Endothelial cell of umbilical vein (primary cell): ENCODE results near the gene CTRB2. TPM values are rescaled to one million over a fixed set of nuclear protein-coding genes. Genes with fewer than 3 reads are reported as not detected.
"Not testable (repeated sequence)": the region's sequence is repeated elsewhere in the genome, so short reads cannot be mapped to it uniquely, and the experiment has no call there.

Experiments used
- BruUV-seq: library from RNA; stranded (reverse); fragments of 400-500 nt; replicated peaks from 2 replicates; lab custom pipeline; 2021; lab: Mats Ljungman, UMichigan
- CTCF ChIA-PET: fragments of 300-600, 350-600 bp; sonication (Branson Sonifier 250); formaldehyde crosslinking; loops from one replicate; lab custom pipeline; 2021; ENCODE audit warnings: antibody characterized with exemption, inconsistent platforms; lab: Charles Lee
- POLR2A ChIA-PET: fragments of 300-600, 350-600 bp; sonication (Branson Sonifier 250); formaldehyde crosslinking; loops from one replicate; lab custom pipeline; 2021; ENCODE audit warnings: antibody characterized with exemption, inconsistent platforms; lab: Charles Lee
- DNase-seq: peaks from one replicate; pipeline ENCODE4 v3.0.0-alpha.2; 2011; ENCODE audit warnings: low read depth, low spot score
- FAIRE-seq: peaks from 2 replicates; lab custom pipeline; 2011; peaks lifted over from hg19 to GRCh38; lab: Jason Lieb, UNC
- H2AFZ ChIP-seq: 2 replicates; pipeline ENCODE4 v1.6.0; 2012; ENCODE audit warnings: low read depth, low read length, control low read depth, inconsistent platforms
- H3K27ac ChIP-seq: 2 replicates; pipeline ENCODE4 v1.5.1; 2011; ENCODE audit warnings: low read depth, mild to moderate bottlenecking, control low read depth, low read length, moderate library complexity; ENCODE audit not compliant: insufficient read depth
- H3K27me3 ChIP-seq, 2 experiments: 2 replicates each; pipeline versions ENCODE4 v1.6.0 to v1.6.1; 2011; ENCODE audit warnings: low read length in 2 of 2, mixed read lengths in 1 of 2; ENCODE audit not compliant: control insufficient read depth in 2 of 2, insufficient read depth in 2 of 2
- H3K36me3 ChIP-seq, 2 experiments: 2 replicates in 1 of 2; 3 replicates in 1 of 2; pipeline ENCODE4 v1.5.1; 2011; ENCODE audit warnings: low read length in 2 of 2, mild to moderate bottlenecking in 1 of 2, moderate library complexity in 1 of 2; ENCODE audit not compliant: control insufficient read depth in 2 of 2, insufficient read depth in 2 of 2; ENCODE audit errors: extremely low read depth in 1 of 2
- H3K4me1 ChIP-seq: 3 replicates; pipeline ENCODE4 v1.5.1; 2011; ENCODE audit warnings: mild to moderate bottlenecking, low read length; ENCODE audit not compliant: control insufficient read depth, insufficient read depth; ENCODE audit errors: extremely low read depth
- H3K4me2 ChIP-seq: 2 replicates; pipeline ENCODE4 v1.6.1; 2011; ENCODE audit warnings: low read length, control low read depth, mixed read lengths; ENCODE audit not compliant: insufficient read depth
- H3K4me3 ChIP-seq, 3 experiments: fragments of 200-600 bp in 1 of 3; sonication (generic), shearing (Covaris generic) in 1 of 3; replicated peaks in 1 of 3; 2 replicates each; pipeline ENCODE4 v1.5.1; 2011 to 2016; ENCODE audit warnings: control low read depth in 3 of 3, low read length in 3 of 3, mild to moderate bottlenecking in 2 of 3, inconsistent platforms in 1 of 3, low read depth in 1 of 3, moderate library complexity in 1 of 3; ENCODE audit not compliant: insufficient read depth in 1 of 3
- H3K79me2 ChIP-seq: 2 replicates; pipeline ENCODE4 v1.6.0; 2012; ENCODE audit warnings: low read length, inconsistent platforms; ENCODE audit not compliant: control insufficient read depth, insufficient read depth
- H3K9ac ChIP-seq: replicated peaks from 2 replicates; pipeline ENCODE3; 2011; ENCODE audit warnings: low read length, control low read depth; ENCODE audit not compliant: insufficient read depth; ENCODE audit errors: extremely low read depth
- H3K9me1 ChIP-seq: replicated peaks from 3 replicates; pipeline ENCODE4 v1.6.0; 2011; ENCODE audit warnings: mild to moderate bottlenecking, low read length; ENCODE audit not compliant: control insufficient read depth, insufficient read depth; ENCODE audit errors: extremely low read depth
- H3K9me3 ChIP-seq: replicated peaks from 2 replicates; pipeline ENCODE4 v1.5.1; 2012; ENCODE audit warnings: low read length, inconsistent platforms; ENCODE audit not compliant: control insufficient read depth, insufficient read depth
- H4K20me1 ChIP-seq: replicated peaks from 2 replicates; pipeline ENCODE3; 2011; ENCODE audit warnings: mild to moderate bottlenecking, low read length; ENCODE audit not compliant: control insufficient read depth, insufficient read depth; ENCODE audit errors: extremely low read depth
- EZH2 ChIP-seq: IDR thresholded peaks from 2 replicates; pipeline ENCODE4 v1.6.1; 2012; ENCODE audit warnings: borderline replicate concordance, low read depth, mild to moderate bottlenecking, moderate library complexity, low read length, inconsistent platforms; ENCODE audit not compliant: severe bottlenecking
- FOS ChIP-seq: IDR thresholded peaks from 2 replicates; pipeline ENCODE4 v1.6.1; 2011; ENCODE audit warnings: mild to moderate bottlenecking, low read length, moderate library complexity, borderline replicate concordance; ENCODE audit not compliant: insufficient read depth
- GATA2 ChIP-seq: IDR thresholded peaks from 2 replicates; pipeline ENCODE4 v1.7.0; 2011; ENCODE audit warnings: low read depth, mild to moderate bottlenecking, moderate library complexity, mixed read lengths, low read length; ENCODE audit not compliant: insufficient read length, insufficient read depth
- JUN ChIP-seq: IDR thresholded peaks from 2 replicates; pipeline ENCODE4 v1.6.1; 2011; ENCODE audit warnings: borderline replicate concordance, low read depth; ENCODE audit not compliant: insufficient read length, insufficient read depth
- MAX ChIP-seq: IDR thresholded peaks from 2 replicates; pipeline ENCODE4 v1.6.1; 2011; ENCODE audit not compliant: insufficient read depth, insufficient read length
- MYC ChIP-seq: IDR thresholded peaks from one replicate; pipeline ENCODE4 v1.6.1; 2011; ENCODE audit warnings: mild to moderate bottlenecking, low read depth, low read length
- POLR2AphosphoS5 ChIP-seq: IDR thresholded peaks from 2 replicates; pipeline ENCODE4 v1.6.1; 2012; ENCODE audit warnings: low read depth, mild to moderate bottlenecking, control low read depth, low read length, moderate library complexity; ENCODE audit not compliant: insufficient read depth
- dilution Hi-C: fragments of 300-500 bp; cut with MboI; formaldehyde crosslinking; loops from one replicate; pipeline ENCODE4 v1.15.0; 2019; ENCODE audit warnings: low sequenced_read_pairs; ENCODE audit not compliant: extremely low pct_ligation_motif_present
- intact Hi-C: fragments of 100-400 bp; cut with micrococcal nuclease; formaldehyde crosslinking; loops from one replicate; pipeline ENCODE4 v1.10.0; 2022
- polyA plus RNA-seq, 4 experiments: library from polyadenylated mRNA; depleted of rRNA in 3 of 4; stranded (reverse) in 3 of 4; unstranded in 1 of 4; fragments of >200 nt; gene quantifications; 2 replicates each; pipeline versions ENCODE4 v1.2.1 to v1.2.3, GENCODE V29; 2011 to 2012; ENCODE audit warnings: missing spikeins in 1 of 4
- total RNA-seq: library from RNA; stranded (reverse); gene quantifications from 2 replicates; pipeline ENCODE4 v1.2.3, GENCODE V29; 2021

Gene CTRB2
- total and polyA plus RNA-seq, 2 donors (not counting 3 experiments of a cell fraction or from before 2014, with no cell fraction given): not detected

GRCh38 chr16:75205438-75205837 lies 1.5 kb downstream of the CTRB2 start:
- H2AFZ ChIP-seq, FAIRE-seq, POLR2A ChIA-PET, H3K9me3 ChIP-seq, BruUV-seq, H3K36me3 ChIP-seq, H3K27ac ChIP-seq, H3K4me2 ChIP-seq, intact Hi-C loops, H3K4me1 ChIP-seq, H3K79me2 ChIP-seq, dilution Hi-C loops, DNase-seq, H4K20me1 ChIP-seq, H3K4me3 ChIP-seq, H3K9me1 ChIP-seq, H3K27me3 ChIP-seq, CTCF ChIA-PET, H3K9ac ChIP-seq: not testable (repeated sequence)

GRCh38 chr16:75204905-75205304 lies 2.1 kb downstream of the CTRB2 start:
- POLR2A ChIA-PET, H3K27me3 ChIP-seq, H4K20me1 ChIP-seq, DNase-seq, H3K9me1 ChIP-seq, CTCF ChIA-PET, H3K27ac ChIP-seq, dilution Hi-C loops, H3K4me1 ChIP-seq, H3K9ac ChIP-seq, FAIRE-seq, intact Hi-C loops, H3K4me3 ChIP-seq, H3K4me2 ChIP-seq, H3K9me3 ChIP-seq, H3K36me3 ChIP-seq, H3K79me2 ChIP-seq, H2AFZ ChIP-seq: not testable (repeated sequence)
- TSS peak; percentile 11 for BruUV-seq

- no peaks in the 10 kb centered on the region for H3K9me3 ChIP-seq
- CTCF ChIA-PET: interaction anchor here (7.9 kb wide), 1 partner anchor 199 kb away, joined by 186 read pairs; no protein-coding TSS in a partner anchor
- dilution Hi-C loops (no loop called here), intact Hi-C loops (no loop called here)
- DNase-seq (no peak), FAIRE-seq (no peak)
- BruUV-seq: no TSS peak
- POLR2A ChIA-PET: no interaction called here
- no peaks in the 10 kb centered on the region for H3K36me3 ChIP-seq
- H3K9ac ChIP-seq: no peak overlapping the region
- peaks cover 2% of the 10 kb centered on the region for H3K4me1 ChIP-seq
- TF ChIP-seq EZH2: no peak
- no peak for TF ChIP-seq GATA2
- TF ChIP-seq MAX: no peak
- no peak for TF ChIP-seq MYC
- no peak for TF ChIP-seq JUN
- TF ChIP-seq FOS: no peak
- no peak for TF ChIP-seq POLR2AphosphoS5
- H3K4me3 ChIP-seq: no peak overlapping the region
- no peaks in the 10 kb centered on the region for H4K20me1 ChIP-seq
- H3K27ac ChIP-seq: no peak overlapping the region
- no peaks in the 10 kb centered on the region for H3K9me1 ChIP-seq
- no peak overlapping the region for H3K4me2 ChIP-seq
- no peaks in the 10 kb centered on the region for H3K79me2 ChIP-seq
- H2AFZ ChIP-seq: no peak overlapping the region
- H3K27me3 ChIP-seq: no peaks in the 10 kb centered on the region
These were observed 2.6 kb downstream of the CTRB2 start for GRCh38 chr16:75204410-75204758.
